T1000 (cell line): ENCODE data around the gene KCNC1.

ENCODE experiments used
- DNase-seq: peaks from one replicate; lab custom pipeline; 2025; ENCODE audit warnings: mixed read lengths; lab: John Stamatoyannopoulos, UW

Gene KCNC1

DNA sequence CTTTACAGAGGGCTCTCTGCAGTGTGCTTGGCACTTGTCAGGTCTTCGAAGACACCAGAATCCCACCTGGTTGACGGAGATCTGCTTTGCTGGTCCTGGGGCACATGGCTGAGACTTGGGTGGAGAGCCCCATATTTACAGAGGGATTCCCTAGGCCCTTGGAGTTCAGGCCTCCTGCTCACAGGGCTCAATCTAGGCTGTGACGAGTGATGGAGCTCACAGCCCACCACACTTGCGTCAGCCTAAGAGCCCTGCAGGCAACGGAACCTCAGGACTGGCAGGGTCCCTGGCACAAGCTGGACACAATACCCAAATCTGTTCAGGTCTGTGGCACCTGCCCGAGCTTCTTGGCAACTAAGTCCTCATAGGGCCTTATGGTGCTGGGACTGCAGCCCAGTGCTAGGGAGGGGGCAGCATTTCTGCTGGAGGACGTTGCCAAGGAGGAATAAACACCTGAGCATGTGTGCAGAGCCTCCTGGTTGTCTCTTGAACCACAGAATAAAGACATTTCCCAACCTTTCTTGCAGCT lies 59.1 kb downstream of the KCNC1 start:
- DNase-seq = no peak

DNA sequence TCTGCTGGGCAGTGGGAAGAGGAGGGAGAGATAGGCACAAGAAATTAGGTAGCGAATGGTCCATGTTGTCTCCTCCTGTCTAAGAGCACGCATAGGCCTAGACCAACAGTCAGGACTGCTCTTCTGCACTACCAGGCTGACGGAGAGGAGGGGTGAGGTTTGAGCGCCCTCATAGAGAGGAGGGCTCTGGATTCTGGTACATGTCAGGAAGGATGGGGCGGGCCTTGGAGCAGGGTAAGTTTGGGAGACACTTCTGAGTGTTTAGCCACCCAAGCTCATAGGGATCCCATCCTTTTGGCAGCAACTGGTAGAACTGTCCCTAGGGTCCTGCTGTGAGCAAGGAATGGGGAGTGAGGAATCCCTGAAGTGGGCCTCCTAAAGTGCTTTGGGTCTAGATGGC lies 60.4 kb downstream of the KCNC1 start:
- DNase-seq = no peak

DNA sequence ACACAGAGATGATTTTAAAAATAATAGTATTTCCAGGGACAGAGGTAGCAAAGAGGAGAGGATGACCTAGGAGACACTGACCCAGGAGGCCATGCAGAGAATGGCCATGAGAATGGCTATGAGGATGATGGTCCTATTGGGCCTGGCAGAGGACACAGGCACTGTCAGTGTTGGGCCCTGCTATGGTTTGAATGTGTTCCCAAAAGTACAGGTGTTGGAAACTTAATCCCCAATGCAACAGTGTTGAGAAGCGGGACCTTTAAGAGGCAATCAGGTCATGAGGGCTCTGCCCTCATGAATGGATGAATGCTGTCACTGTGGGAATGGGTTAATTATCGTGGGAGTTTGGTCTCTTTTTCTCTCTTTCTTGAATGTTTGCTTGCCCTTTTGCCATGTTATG lies 61.6 kb downstream of the KCNC1 start:
- DNase-seq = no peak

DNA sequence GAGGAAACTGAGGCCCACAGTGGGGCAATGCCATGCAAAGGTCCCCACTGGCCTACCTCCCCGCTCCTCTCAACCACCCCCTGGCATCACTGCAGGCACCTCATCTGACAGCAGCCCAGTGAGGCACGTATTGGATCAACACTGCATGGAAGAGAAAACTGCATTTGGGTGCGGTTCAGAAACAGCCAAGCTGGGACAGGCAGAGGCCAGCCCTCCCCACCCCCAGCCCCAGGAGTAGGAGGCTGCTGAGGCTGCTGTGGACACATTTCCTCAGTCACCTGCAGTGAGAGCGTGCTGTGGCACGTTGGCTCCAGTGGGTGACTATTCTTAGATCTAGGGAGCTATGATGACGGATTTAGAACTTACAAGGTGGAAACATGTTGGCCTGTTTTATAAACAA lies 63.7 kb downstream of the KCNC1 start:
- DNase-seq = no peak

DNA sequence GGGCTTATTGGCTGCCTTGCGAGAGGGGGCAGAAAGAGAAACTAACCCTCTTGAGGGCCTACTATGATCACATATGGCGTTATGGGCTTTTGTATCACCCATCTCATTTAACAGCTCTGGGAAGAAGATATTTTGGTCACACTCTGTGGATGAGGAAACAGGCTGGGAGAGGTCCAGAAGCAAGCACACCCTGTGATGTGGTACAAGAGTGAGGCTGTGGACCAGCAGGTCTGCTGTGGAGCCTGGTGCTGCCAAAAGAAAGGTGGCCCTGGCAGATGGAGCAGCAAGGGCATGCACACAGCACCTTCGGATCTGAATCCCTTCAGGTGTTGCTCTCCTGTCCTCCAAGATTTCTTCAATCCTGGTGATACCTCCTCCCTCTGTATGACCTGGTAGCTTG lies 64.1 kb downstream of the KCNC1 start:
- DNase-seq = no peak

DNA sequence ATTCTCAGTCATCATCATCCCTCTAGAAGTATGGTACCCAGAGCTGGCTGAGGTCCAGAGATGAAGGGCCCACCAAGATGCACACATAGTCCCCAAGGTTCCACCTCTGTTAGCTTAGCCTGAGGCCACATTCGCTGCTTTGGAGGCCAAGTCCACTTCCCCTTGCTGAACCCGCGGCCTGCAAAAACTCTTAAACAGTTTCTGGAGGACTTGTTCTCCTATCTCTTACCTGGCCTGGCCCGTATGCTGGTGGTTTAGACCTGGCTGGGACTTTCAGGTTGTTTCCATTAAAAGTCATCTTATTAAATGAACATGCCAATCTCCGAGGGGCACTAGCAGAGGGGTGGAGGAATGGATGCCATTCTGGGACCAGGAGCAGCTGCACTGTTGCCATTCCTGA lies 64.6 kb downstream of the KCNC1 start:
- DNase-seq = no peak

DNA sequence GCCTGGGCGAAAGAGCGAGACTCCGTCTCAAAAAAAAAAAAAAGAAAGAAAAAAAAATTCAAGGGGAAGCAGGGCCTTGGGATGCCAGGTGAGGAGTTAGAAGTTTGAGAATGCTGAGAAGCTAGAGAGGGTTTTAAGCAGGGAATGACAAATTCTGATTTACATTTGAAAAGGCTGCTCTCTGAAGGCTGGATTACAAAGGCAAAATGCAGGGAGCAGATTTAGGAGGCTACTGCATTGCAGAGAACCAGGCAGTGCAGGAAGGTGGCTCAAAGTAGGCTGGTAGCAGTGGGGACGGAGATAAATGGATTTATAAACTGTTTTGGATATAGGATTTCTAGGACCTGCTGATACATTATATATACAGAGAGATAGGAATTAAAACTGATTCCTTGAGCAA lies 66.6 kb downstream of the KCNC1 start:
- no peak for DNase-seq

DNA sequence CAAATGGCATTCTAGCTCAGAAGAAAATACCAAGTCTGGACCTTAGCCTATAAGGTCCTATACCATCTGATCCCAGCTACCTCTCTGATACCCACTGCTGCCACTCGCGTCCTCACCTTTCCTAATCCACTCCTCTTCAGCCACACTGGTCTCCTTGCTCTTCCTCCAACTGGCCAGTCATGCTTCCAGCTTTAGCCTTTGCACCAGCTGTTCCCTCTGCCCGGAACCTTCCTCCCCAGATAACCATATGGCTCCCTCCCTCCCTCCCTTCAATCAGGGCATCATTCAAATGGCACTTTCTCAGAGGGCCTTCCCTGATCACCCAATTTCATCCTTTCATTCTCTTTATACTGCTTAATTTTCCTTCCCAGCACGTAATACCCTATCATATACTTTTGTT lies 67.9 kb downstream of the KCNC1 start:
- no peak for DNase-seq

DNA sequence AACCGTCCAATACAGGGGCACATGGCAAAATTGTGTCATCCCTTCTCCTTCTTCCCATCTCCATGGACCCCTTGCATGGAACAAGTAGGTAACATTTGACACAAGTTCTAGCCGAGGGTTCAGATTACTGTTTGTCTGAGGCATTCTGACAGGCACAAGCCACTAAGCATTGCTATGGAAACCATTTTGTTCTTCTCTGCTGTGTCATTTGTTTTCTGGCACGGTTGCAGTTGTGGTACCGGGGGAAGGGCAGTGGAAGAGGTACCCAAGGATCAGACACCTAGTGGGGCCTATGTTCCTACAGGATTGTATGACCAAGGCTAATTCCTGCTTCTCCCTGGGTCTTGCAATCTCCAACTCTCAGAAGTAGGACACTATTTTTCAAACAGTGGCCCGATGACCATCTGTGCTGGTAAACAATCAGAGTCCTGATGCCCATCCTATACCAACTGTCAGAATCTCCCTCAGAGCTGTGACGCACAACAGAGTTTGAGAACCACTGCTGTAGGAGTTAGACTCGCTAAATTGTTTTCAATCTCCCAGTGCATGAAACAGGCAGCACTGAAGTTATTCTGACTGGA lies 69.3 kb downstream of the KCNC1 start:
- no peak for DNase-seq

DNA sequence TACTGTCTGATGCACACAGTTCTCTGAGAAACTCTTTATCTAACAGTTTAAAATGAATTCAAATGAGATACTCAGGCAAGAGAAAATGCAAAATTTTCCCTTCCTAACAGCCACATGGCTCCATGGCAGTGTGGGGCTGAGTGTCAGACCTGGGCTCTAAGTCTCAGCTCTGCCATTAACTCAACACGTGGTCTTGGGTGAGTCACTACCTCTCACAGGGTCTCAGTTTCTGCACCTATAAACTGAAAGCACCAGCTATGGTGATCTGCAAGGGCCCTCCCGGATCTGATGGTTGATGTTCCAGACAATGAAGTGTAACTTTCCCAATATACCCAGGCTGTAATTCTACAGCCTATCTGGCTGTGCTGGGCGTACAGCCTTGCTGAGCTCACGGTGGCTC lies 70.5 kb downstream of the KCNC1 start:
- no peak for DNase-seq

DNA sequence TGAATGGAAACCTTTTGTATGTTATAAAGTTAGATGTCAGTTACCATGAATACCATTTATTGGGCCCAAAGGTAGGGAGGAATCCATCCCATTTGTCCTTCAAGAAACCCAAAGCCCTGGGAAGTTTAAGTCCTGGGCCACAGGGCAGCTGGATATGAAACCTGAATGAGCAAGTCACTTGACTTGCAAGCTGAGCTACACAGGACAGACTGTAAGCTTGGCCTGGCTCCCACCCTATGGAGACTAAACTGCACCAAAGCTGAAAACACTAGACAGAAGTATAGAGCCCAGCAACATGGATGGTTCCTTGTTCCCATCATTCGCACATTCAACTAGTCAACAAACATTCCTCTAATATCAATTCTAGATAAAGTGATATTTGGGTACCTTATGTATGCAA lies 71.3 kb downstream of the KCNC1 start:
- DNase-seq = no peak

DNA sequence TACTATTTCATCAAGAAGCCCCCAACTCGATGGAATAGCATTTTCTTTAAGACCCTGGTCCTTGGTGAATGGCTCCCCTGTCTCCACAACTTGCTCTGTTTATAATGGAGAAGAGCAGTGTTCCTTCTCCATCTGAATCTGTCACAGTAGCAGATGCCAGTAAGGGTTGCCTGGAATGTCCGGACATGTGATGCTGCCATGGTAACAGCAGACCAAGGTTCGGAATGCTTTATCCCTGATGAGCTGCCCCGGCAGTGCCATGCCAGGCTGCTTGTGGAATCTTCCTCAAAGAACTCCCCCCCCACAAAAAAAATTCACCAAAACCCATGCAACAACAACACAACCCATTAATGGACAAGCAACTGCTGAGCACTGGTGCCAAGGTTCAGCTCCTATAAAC lies 72.5 kb downstream of the KCNC1 start:
- no peak for DNase-seq

DNA sequence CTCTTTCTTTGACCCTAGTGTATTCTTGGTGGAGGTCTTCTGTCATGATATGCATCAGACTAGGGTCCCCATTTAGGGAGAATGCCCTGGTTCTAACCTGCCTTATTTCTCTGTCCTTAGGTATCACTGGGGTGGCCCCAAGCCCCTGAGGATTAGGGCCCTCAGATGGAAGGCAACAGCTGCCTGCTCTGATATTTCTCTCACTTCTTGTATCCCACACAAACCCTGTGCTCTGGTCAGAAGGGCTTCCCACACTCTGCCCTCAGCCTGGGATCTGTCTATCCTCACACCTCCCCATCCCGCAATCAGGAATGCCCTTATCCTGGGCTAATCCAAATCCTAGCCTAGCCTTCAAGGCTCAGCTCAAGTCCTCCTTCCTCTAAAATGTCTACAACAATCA lies 75.5 kb downstream of the KCNC1 start:
- no peak for DNase-seq

DNA sequence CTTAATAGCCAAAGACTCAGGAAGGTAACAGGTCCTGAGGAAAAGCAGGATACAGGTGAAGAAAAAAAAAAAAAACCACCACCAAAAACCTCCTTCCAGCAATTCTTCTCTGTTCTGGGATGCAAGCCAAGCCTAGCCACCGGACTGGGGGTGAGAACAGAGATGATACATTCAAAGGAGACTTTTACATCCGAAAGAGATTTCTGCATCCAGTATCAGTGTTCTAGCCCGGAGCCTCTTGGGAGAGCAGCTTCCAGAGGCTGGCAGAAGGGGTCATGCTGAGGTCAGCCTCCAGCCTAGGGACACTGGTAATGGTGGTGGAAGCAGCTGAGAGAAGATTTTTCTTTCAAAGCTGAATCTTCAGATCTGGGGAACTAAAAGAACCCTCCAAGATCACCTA lies 76.2 kb downstream of the KCNC1 start:
- no peak for DNase-seq

DNA sequence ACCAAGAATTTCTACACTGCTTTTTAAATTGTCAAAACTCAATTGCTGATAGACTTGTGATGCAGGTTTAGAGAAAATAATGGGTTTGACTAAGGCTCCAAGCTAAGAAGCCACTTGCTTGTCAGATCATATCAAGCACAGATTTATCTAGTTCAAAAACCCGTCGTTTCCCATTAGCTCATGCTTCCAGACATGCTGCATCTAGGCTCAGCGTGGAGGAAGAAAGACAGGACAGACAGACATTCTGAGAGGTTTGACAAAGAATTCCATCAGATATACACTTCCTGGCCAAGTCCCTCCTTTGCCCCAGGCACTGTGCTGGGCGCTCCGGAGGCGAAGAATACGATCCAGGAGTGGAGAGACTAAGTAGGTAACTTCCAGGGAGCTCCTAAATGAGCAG lies 76.8 kb downstream of the KCNC1 start:
- DNase-seq = no peak

DNA sequence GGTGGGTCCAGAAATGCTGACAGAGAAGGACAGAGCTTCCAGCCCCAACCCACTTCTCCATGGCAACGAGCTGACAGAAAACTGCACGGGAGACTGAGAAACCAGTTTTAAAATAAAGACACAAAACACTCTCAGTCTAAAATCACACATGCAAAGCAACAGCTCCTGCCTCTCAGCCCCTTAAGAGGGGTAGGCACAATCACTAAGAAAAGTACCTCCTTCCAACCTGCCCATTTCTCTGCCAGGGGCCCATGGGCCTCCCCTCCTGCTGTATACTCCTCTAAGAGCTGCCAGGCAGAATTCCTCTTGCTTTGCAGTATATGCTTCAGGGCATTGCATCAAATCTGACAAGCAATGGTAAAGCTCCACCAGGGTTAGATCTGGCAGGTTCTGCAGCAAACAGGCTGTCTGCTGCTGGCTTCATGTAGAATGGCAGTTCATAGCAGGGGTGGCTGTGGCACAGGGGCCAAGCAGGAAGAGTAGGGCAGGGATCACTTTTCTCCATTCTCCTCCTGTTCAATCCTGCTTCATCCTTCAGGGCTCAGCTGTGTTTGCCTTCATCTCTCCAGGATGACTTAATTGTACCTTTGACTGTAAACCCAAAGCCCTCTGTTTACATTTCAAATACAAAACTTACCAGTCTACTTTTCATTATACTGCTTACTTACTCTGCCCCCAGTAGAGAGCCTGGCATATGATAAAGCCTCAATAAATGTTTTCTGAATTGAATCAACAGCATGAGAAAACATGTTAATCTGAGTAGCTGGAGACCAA lies 77.7 kb downstream of the KCNC1 start:
- DNase-seq = no peak

DNA sequence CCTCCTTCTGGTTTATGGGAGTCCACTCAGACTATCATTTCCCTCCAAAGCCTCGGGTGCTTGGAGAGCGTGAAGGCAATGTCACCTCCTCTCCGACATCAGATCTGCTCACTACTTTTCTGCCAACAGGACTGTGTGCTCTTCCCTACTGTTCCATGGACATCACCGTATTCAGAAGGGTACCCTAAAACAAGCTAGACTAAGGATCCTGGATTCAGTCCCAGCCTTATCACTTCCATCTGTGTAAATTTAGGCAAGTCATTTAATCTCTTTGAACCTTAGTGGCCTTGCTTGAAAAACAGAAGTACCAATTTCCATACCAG lies 78.2 kb downstream of the KCNC1 start:
- no peak for DNase-seq

DNA sequence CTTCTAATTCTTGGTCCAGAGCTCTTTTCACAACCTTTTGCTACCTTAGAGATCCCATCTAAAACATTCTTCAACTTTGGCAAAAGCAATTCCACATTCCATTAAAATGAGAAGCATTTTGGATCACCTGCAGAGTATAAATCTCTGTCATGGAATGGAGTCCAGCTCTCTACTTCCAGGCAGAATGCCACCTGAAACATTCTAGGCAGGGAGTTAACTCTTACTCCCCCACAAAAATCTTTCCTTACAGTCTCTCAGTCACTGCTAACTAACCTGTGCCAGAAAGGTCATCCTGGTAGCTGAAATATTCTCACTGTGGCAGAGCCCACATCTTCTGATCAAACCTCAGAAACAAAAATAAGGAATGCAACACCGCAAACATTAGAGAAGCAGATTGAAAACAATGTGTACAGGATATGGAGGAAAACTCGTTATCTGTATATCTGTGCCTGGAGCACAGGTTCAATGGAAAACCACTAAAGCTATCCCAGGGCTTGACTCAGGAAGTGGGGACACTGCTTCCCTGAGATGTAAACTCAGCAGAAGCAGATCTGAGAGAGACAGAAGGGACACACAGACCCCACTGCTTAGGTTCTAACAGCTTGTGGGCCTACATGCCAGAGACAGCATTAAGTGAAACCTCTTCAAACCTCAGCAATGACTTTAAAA lies 78.9 kb downstream of the KCNC1 start:
- DNase-seq = no peak

DNA sequence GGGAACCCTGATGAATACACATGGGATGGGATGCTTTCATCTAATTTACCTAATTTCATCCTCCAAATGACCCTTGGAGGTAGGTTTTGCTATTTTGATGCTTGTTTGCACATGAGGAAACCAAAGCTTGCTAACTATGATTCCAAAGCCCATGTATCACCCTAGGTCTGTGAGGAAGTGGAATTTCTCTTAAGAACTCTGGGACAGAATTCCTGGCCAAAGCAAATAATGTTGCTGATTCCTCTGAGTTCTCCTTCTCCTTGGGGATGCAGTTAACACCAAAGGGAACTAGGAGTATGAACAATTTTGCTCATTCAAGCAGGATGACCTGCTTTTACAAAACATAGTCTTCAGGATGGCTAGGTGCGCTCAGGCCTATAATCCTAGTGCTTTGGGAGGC lies 80.0 kb downstream of the KCNC1 start:
- DNase-seq = no peak

DNA sequence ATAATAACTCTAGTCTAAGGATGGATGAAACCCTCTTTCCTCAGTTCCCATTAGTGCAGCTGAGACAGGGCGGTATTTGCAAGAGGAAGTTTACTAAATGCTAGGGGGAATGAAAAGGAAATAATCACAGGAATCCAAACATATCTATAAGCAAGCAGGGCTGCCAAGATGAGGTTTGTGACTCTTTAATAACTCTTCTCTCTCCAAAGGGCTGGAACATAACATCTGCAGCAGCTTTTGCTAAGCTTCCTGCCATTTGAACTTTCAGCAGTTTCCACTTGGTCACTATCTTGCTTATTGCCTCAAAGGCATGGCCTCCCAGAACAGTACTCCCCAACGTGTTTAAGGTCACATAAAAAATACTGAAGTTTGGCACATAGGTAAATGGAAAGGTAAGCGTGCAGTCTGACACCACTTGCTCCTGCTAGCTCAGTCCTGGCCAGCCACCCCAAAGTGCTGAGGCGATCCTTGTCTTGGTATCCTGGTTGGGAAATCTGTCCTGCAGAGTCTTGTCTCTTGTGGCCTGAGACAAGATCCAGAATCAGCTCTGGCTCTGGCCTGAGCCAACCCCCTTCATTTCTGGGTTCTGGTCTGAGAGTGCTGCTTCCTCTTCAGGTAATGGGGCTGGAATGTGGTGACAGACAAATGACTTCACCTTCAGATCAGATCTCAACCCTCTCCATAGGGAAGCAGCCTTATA lies 81.8 kb downstream of the KCNC1 start:
- no peak for DNase-seq

DNA sequence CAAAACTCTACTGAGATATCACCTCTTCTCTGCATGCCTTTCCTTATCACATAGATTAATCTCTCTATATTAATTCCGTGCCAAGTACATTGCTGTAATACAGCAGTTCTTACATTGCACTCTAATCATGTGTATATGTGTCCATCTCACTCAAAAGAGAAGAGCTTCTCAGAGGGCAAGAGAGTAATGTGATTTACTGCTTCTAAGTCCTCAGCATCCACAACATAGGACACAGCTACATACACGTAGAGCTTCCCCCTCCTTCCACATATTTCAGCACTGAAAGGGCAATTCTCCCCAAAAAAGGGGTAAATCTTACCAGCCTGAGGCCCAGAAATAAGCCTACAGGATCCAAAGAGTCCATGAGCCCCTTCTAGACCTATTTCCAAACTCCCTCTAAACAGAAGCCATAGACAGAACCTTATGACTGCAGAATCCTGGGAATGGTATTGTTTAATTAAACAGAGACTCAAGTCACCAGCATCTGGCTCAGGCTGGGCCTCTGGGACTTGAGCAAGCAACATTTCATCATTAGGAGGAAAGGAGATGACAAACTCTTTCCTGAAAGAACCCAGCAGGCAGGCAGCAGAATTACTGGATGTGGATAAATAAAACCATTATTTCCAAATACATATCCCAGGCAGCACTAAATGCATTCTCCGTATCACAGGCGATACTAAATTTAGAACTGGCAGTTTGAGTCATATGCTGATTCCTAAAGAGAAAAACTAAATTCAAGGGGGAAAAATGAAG lies 87.2 kb downstream of the KCNC1 start:
- no peak for DNase-seq

DNA sequence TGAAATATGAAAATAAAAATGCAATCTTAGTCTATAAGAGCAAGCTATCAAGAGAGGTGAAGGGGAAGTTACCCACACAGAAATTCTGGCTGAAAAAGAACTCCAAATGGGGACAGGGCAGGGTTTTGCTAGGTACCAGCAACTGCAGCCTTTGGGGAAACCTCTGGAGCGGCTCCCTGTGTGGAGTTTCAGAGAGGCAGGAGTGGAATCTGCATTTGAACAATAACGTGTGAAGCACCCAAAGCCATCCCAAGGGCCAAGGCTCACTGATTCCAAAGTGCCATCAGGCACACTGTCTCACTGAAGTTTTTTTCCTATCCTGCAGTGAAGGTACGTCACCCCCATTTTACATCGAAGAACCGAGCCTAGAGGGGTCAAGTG lies 87.8 kb downstream of the KCNC1 start:
- no peak for DNase-seq
